ENCODE measurements around the gene PILRA.

The PILRA gene

DNA sequence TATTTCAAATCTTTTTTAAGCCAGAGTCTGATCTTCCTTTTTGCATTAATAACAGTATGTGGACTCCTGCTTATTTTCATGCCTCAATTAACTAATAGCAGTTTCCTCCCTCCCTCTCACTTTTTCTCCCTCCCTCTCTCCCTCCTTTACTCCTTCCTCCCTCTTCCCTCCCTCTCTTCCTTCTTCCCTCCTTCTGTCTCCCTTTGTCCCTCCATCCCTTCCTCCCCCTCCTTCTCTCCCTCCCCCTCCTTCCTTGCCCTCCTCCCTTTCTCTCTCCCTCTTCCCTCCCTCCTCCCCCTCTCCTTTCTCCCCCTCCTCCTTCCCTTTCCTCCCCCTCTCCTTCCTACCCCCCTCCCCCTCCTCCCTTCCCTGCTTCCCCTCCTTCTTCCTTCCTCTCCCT, 53.2 kb downstream of the PILRA start:
- Histone ChIP-seq H3K4me1 (ENCODE audit: insufficient read depth, low read length) (no peaks in the 10 kb centered on the region; the same call in 1 of the 2 replicates), H3K9me3 (ENCODE audit: control insufficient read depth, insufficient read depth, low read length) (no peaks in the 10 kb centered on the region)

DNA sequence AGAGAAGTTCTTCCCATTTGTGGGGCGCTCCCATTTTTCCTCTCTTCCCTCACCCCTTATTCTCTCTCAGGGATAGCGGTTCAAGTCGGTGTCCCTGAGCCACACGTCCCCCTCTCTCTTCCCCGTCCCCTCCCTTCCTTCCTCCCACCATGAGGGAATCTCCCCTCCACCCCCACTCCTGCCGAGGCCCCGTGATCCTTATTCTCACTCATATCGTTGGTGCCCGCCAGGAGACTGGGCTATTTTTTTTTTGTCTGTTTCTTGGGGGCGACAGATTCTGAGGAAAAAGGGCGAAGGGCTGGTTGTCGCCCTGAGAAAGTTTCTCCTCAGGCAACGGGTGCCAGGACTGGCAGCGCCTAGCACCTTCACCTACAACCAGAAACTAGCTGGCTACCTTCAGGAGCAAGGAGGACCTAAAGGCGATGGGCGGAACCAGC, 54.5 kb downstream of the PILRA start:
- peak overlapping the region; percentile 85; the same call in 1 of the 2 replicates for H3K9ac ChIP-seq (ENCODE audit: low read depth, low read length)

More for the DNA sequence above, 53.2 kb downstream of the PILRA start:
- Histone ChIP-seq H3K36me3 (ENCODE audit: insufficient read depth, low read length) (no peaks in the 10 kb centered on the region), H3K9ac (ENCODE audit: low read depth, low read length) (no peak overlapping the region)

DNA sequence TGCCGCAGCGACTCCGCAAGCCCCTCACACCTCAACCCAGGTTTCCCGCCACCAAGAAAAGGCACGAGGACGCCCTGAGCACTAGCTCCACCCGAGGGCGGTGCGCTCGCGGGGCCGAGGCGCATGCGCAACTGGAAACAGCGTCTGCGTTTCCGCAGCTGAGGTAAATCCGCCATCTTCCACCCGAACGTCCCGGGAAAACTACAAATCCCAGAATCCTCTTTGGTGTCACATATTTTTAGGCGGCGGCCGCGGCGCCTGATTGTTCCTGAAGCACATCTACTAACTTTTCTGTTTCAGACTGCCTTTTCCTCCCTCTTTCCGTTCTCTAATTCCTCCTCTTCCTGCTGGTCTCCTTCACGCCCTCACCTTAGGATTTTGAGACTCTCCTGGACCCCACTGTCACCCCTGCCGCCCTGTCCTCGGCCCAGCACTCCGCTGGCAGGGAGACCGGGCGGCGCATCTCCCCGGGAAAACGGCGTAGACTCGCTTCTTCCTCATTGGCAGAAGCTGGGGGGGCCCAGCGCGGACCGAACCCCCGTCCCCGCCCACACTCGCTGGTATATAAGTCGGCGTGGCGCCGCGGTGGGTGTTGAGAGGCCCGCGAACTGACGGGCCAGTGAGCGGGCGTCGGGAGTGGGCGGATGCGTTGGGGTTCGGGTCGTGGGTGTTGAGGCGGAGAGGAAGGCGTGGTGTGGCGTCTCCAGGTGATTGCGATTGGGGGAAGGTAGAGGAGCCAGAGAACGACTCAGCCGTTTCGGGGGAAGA, 55.1 kb downstream of the PILRA start, which contains the start of gene ZCWPW1:
TSS of gene ZCWPW1 (minus strand) at position 505 of the 768 bp plus-strand sequence. CDS start 8,054 bp downstream, outside the sequence.
- H3K36me3 ChIP-seq (ENCODE audit: insufficient read depth, low read length): 0 out of 2 replicates have a peak, but pooled peaks cover 7% of the 10 kb centered on the region
- H3K9ac ChIP-seq (ENCODE audit: low read depth, low read length): peak within 1 kb of the TSS; percentile 85
- H3K4me1 ChIP-seq (ENCODE audit: insufficient read depth, low read length): no peaks in the 10 kb centered on the region; the same call in 1 of the 2 replicates
- no peaks in the 10 kb centered on the region for H3K9me3 ChIP-seq (ENCODE audit: control insufficient read depth, insufficient read depth, low read length)

More for the DNA sequence above, 54.5 kb downstream of the PILRA start:
- Histone ChIP-seq H3K4me1 (ENCODE audit: insufficient read depth, low read length) (no peaks in the 10 kb centered on the region; the same call in 1 of the 2 replicates), H3K36me3 (ENCODE audit: insufficient read depth, low read length) (0 out of 2 replicates have a peak, but pooled peaks cover 6% of the 10 kb centered on the region), H3K9me3 (ENCODE audit: control insufficient read depth, insufficient read depth, low read length) (no peaks in the 10 kb centered on the region)

DNA sequence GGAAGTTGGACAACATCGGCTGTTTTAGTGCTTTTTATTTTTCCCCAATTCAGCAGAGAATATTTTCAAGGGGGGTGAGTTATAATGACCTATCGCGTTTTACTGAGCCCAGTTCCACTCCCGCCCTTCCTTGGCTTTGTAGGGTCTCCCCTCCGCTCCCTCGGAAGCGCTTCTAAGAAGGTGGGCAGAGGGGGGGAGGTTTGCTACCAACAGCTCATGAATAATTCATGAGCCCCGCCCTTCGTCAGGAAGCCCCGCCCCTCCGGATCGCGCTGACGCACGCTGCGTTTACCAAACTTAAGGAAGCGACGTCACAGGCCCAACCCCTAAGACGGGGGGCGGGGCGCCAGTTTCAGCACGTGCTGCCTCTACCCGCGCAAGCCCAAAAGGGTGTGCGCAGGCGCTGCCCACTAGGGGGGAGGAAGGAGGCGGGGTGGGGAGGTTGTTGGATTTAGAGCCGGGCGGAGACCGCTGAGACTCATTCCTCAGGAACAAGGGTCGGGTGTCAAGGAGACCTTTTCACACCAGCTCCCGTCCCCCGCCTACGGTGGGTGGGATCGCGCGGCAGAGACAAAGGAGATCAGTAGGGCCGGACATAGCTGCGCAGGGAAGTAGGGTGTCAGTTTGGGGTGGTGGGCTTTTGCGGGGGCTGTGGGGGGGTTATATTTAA, 55.8 kb downstream of the PILRA start:
- Histone ChIP-seq H3K9me3 (ENCODE audit: control insufficient read depth, insufficient read depth, low read length) (no peaks in the 10 kb centered on the region), H3K4me1 (ENCODE audit: insufficient read depth, low read length) (no peaks in the 10 kb centered on the region; the same call in 1 of the 2 replicates), H3K36me3 (ENCODE audit: insufficient read depth, low read length) (0 out of 2 replicates have a peak, but pooled peaks cover 10% of the 10 kb centered on the region), H3K9ac (ENCODE audit: low read depth, low read length) (peak overlapping the region; percentile 85)

DNA sequence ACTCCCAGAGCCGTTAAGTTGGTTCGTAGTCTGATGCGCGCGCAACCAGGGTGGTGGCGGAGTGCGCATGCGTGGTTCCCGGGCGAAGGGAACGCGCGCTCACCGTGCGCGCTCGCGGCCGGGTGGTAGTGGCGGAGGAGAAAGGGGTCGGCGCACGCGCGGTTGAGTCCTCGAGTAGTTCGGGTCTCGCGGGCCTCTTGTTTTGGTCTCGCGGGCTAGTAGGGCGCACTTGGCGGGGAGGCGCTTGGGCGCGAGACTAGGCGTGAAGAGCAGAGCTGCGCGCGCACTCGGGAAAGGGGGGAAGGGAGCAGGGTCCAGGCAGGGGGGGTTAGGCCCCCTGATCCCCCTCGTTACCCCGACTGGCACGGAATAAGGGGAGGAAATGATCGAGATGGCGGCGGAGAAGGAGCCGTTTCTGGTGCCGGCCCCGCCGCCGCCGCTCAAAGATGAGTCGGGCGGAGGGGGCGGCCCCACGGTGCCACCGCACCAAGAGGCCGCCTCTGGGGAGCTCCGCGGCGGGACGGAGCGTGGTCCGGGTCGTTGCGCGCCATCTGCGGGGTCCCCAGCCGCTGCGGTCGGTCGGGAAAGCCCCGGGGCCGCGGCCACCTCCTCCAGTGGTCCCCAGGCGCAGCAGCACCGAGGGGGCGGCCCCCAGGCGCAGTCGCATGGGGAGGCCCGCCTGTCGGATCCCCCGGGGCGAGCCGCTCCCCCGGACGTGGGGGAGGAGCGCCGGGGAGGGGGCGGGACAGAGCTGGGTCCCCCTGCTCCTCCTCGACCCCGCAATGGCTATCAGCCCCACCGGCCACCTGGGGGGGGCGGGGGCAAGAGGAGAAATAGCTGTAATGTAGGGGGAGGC, 56.6 kb downstream of the PILRA start, which contains the start of gene MEPCE:
TSS of gene MEPCE (plus strand) at position 195 of the 856 bp plus-strand sequence. CDS start at position 383, 188 bp downstream.
- Histone ChIP-seq H3K4me1 (ENCODE audit: insufficient read depth, low read length) (no peaks in the 10 kb centered on the region; the same call in 1 of the 2 replicates), H3K36me3 (ENCODE audit: insufficient read depth, low read length) (0 out of 2 replicates have a peak, but pooled peaks cover 10% of the 10 kb centered on the region)

DNA sequence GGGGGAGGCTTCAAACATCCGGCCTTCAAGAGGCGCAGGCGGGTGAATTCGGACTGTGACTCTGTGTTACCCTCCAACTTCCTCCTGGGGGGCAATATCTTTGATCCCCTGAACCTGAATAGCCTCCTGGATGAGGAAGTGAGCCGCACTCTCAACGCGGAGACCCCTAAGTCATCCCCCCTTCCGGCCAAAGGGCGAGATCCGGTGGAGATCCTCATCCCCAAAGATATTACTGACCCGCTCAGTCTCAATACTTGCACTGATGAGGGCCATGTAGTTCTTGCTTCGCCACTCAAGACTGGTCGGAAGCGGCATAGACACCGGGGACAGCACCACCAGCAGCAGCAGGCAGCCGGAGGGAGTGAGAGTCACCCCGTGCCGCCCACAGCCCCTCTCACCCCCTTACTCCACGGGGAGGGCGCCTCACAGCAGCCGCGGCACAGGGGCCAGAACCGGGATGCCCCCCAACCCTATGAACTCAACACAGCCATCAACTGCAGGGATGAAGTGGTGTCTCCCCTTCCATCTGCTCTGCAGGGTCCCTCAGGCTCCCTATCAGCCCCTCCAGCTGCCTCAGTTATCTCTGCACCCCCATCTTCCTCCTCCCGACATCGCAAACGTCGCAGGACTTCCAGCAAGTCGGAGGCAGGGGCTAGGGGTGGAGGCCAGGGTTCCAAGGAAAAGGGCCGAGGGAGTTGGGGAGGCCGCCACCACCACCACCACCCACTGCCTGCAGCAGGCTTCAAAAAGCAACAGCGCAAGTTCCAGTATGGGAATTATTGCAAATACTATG, 57.4 kb downstream of the PILRA start:
- Histone ChIP-seq H3K9ac (ENCODE audit: low read depth, low read length) (peak overlapping the region; percentile 75), H3K36me3 (ENCODE audit: insufficient read depth, low read length) (0 out of 2 replicates have a peak, but pooled peaks cover 10% of the 10 kb centered on the region), H3K4me1 (ENCODE audit: insufficient read depth, low read length) (no peaks in the 10 kb centered on the region; the same call in 1 of the 2 replicates), H3K9me3 (ENCODE audit: control insufficient read depth, insufficient read depth, low read length) (no peaks in the 10 kb centered on the region)

More for the DNA sequence above, 56.6 kb downstream of the PILRA start, which contains the start of gene MEPCE:
- Histone ChIP-seq H3K9ac (ENCODE audit: low read depth, low read length) (peak within 1 kb of the TSS; percentile 85), H3K9me3 (ENCODE audit: control insufficient read depth, insufficient read depth, low read length) (no peaks in the 10 kb centered on the region)

DNA sequence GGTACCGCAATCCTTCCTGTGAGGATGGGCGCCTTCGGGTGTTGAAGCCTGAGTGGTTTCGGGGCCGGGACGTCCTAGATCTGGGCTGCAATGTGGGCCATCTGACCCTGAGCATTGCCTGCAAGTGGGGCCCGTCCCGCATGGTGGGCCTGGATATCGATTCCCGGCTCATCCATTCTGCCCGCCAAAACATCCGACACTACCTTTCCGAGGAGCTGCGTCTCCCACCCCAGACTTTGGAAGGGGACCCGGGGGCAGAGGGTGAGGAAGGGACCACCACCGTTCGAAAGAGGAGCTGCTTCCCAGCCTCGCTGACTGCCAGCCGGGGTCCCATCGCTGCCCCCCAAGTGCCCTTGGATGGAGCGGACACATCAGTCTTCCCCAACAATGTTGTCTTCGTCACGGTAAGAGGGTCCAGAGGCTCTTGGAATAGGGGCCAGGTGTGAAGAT, 58.0 kb downstream of the PILRA start:
- Histone ChIP-seq H3K9ac (ENCODE audit: low read depth, low read length) (peak overlapping the region; percentile 14; the same call in 1 of the 2 replicates), H3K36me3 (ENCODE audit: insufficient read depth, low read length) (0 out of 2 replicates have a peak, but pooled peaks cover 10% of the 10 kb centered on the region), H3K4me1 (ENCODE audit: insufficient read depth, low read length) (no peaks in the 10 kb centered on the region; the same call in 1 of the 2 replicates), H3K9me3 (ENCODE audit: control insufficient read depth, insufficient read depth, low read length) (no peaks in the 10 kb centered on the region)

DNA sequence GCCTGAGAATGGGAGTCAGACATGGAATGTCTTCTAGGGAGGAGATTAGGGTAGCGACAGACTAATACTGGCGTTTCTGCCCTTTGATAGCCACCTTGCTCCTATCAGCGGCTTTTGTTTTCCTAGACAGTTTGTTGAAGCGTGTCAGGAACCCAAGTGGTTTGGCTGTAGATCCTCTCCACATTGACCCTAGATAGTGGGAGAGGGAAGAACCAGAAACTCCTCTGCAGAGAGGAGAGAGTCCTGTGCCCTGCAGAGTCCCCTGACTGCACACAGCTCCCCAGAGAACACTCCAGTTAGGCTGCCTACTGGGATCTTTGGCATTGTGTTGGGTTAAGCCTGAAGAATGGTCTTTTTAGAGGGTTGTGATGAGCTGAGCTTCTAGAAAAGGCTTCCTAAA, 58.8 kb downstream of the PILRA start:
- H3K36me3 ChIP-seq (ENCODE audit: insufficient read depth, low read length): 0 out of 2 replicates have a peak, but pooled peaks cover 10% of the 10 kb centered on the region
- 0 out of 2 replicates have a peak overlapping the region, but pooled peaks have one; percentile 13 for H3K9ac ChIP-seq (ENCODE audit: low read depth, low read length)
- H3K4me1 ChIP-seq (ENCODE audit: insufficient read depth, low read length): no peaks in the 10 kb centered on the region; the same call in 1 of the 2 replicates
- H3K9me3 ChIP-seq (ENCODE audit: control insufficient read depth, insufficient read depth, low read length): no peaks in the 10 kb centered on the region

DNA sequence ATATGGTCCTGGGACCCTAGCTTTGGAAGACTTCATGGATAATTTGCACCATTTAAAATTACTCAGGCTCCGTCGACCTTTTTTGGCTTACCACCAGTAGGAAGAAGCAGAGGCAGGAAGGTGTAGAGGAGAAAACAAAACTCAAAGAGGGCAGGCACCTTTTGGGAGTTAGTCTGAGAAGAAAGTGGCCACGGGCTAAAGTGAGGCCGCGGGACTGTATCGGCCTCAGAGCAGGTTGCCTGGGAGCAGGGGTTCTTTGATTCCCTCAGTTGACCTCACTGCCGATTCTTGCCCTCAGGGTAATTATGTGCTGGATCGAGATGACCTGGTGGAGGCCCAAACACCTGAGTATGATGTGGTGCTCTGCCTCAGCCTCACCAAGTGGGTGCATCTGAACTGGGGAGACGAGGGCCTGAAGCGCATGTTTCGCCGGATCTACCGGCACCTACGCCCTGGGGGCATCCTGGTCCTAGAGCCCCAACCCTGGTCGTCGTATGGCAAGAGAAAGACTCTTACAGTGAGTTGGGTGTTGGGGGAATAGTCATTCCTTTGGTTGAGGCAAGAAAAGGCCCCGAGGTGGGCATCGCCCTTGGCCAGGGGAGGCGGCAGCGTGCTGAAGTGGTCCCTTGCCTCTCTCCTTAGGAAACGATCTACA, 59.5 kb downstream of the PILRA start:
- Histone ChIP-seq H3K4me1 (ENCODE audit: insufficient read depth, low read length) (no peaks in the 10 kb centered on the region; the same call in 1 of the 2 replicates), H3K9me3 (ENCODE audit: control insufficient read depth, insufficient read depth, low read length) (no peaks in the 10 kb centered on the region), H3K36me3 (ENCODE audit: insufficient read depth, low read length) (0 out of 2 replicates have a peak, but pooled peaks cover 10% of the 10 kb centered on the region), H3K9ac (ENCODE audit: low read depth, low read length) (no peak overlapping the region)

DNA sequence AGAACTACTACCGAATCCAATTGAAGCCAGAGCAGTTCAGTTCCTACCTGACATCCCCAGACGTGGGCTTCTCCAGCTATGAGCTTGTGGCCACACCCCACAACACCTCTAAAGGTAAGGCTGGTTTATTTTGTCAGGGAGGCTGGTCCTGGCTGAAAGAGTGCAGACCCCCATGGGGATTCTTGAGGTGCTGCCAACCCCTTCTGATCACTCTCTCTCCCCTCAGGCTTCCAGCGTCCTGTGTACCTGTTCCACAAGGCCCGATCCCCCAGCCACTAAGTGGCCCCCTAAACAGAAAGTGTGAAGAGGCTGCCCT, 59.9 kb downstream of the PILRA start:
- Histone ChIP-seq H3K9ac (ENCODE audit: low read depth, low read length) (no peak overlapping the region), H3K9me3 (ENCODE audit: control insufficient read depth, insufficient read depth, low read length) (no peaks in the 10 kb centered on the region), H3K4me1 (ENCODE audit: insufficient read depth, low read length) (no peaks in the 10 kb centered on the region; the same call in 1 of the 2 replicates), H3K36me3 (ENCODE audit: insufficient read depth, low read length) (0 out of 2 replicates have a peak, but pooled peaks cover 10% of the 10 kb centered on the region)

DNA sequence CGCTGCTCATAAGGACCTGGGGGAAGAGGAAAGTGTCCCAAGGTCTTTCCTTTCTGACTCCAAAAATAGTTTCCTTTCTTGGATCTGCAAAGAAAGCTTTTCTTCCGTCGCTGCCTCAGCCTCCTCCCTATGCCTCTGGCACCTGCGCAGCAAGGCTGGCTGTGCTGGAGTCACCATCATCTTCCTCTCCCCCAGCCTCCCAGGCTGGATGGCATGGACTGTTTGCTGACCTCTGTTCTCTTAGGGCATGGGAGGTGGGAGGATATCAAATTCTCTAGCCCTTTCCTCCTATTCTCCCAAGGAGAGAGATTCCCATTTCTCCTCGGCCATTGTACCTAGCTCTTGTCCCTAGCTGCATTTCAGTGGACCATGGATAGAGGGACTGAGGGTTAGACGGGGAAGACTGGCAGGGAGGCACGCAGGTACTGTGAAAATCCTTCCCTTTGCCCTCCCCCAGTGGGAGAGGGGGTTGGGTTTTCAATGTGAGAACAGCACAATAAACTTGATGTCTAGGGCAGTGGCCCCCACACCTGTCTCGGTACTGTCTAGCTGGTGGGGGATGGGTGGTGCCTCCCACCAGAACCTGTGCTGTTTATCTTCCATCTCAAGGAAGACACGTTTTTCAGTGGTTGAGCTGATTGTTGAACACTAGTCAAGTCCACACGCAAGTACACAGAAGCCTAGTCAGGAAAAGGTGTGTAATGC, 60.5 kb downstream of the PILRA start:
- Histone ChIP-seq H3K4me1 (ENCODE audit: insufficient read depth, low read length) (no peaks in the 10 kb centered on the region; the same call in 1 of the 2 replicates), H3K9ac (ENCODE audit: low read depth, low read length) (no peak overlapping the region)

More for the DNA sequence above, 60.5 kb downstream of the PILRA start:
- H3K36me3 ChIP-seq (ENCODE audit: insufficient read depth, low read length): 0 out of 2 replicates have a peak, but pooled peaks cover 10% of the 10 kb centered on the region
- H3K9me3 ChIP-seq (ENCODE audit: control insufficient read depth, insufficient read depth, low read length): no peaks in the 10 kb centered on the region

Measured in ES-I3 (cell line).